Measurements from ENCODE around the gene SLCO2A1.

SLCO2A1 gene

GRCh38 chr3:133999891-134000685 lies 29.6 kb downstream of the SLCO2A1 start:
- TF ChIP-seq EZH2 (optimal IDR thresholded peaks at IDR 0.05; ENCODE audit: low read depth, low read length) (no peak), EZH2phosphoT487 (IDR thresholded peaks at IDR 0.05; ENCODE audit: low read length) (no peak), CTCF (IDR thresholded peaks at IDR 0.05; ENCODE audit: low read length) (no peak)
- H3K27ac ChIP-seq (ENCODE audit: low read length), result no peak overlapping the region
- no peaks in the 10 kb centered on the region for H3K79me2 ChIP-seq (ENCODE audit: low read length)
- H3K36me3 ChIP-seq (replicated peaks; ENCODE audit: insufficient read depth, low read length), result no peaks in the 10 kb centered on the region
- H3K9me3 ChIP-seq (replicated peaks; ENCODE audit: insufficient read depth, low read length), result no peaks in the 10 kb centered on the region
- H2AFZ ChIP-seq (ENCODE audit: low read length), result no peak overlapping the region
- no peaks in the 10 kb centered on the region for H3K9me2 ChIP-seq (replicated peaks; ENCODE audit: insufficient read depth, low read length)
- no peaks in the 10 kb centered on the region for H3K4me1 ChIP-seq (ENCODE audit: low read length)
- no peak for DNase-seq
- no peak overlapping the region for H3K4me2 ChIP-seq (ENCODE audit: low read depth, low read length)
- H3F3A ChIP-seq (ENCODE audit: insufficient read depth, low read length), result no peaks in the 10 kb centered on the region
- no peak overlapping the region for H3K4me3 ChIP-seq (ENCODE audit: low read length)
- no peaks in the 10 kb centered on the region for H3K27me3 ChIP-seq (replicated peaks; ENCODE audit: insufficient read depth, low read length)
- no peaks in the 10 kb centered on the region for H4K20me1 ChIP-seq (ENCODE audit: insufficient read depth, low read length)
- H3K9ac ChIP-seq (ENCODE audit: low read length), result no peak overlapping the region

- H3F3A ChIP-seq (ENCODE audit: insufficient read depth, low read length), result no peaks in the 10 kb centered on the region
- no peaks in the 10 kb centered on the region for H3K27me3 ChIP-seq (replicated peaks; ENCODE audit: insufficient read depth, low read length)
- H3K27ac ChIP-seq (ENCODE audit: low read length), result no peak overlapping the region
- DNase-seq, result no peak
- H3K4me2 ChIP-seq (ENCODE audit: low read depth, low read length), result no peak overlapping the region
- no peaks in the 10 kb centered on the region for H4K20me1 ChIP-seq (ENCODE audit: insufficient read depth, low read length)
- H3K9me3 ChIP-seq (replicated peaks; ENCODE audit: insufficient read depth, low read length), result no peaks in the 10 kb centered on the region
- H3K36me3 ChIP-seq (replicated peaks; ENCODE audit: insufficient read depth, low read length), result no peaks in the 10 kb centered on the region
- TF ChIP-seq EZH2phosphoT487 (IDR thresholded peaks at IDR 0.05; ENCODE audit: low read length), result no peak
- TF ChIP-seq EZH2 (optimal IDR thresholded peaks at IDR 0.05; ENCODE audit: low read depth, low read length), result no peak
- no peak for TF ChIP-seq CTCF (IDR thresholded peaks at IDR 0.05; ENCODE audit: low read length)
- no peak overlapping the region for H3K4me3 ChIP-seq (ENCODE audit: low read length)
- no peaks in the 10 kb centered on the region for H3K9me2 ChIP-seq (replicated peaks; ENCODE audit: insufficient read depth, low read length)
- H3K4me1 ChIP-seq (ENCODE audit: low read length), result no peaks in the 10 kb centered on the region
- H2AFZ ChIP-seq (ENCODE audit: low read length), result no peak overlapping the region
- no peak overlapping the region for H3K9ac ChIP-seq (ENCODE audit: low read length)
- no peaks in the 10 kb centered on the region for H3K79me2 ChIP-seq (ENCODE audit: low read length)
Measured at GRCh38 chr3:133998691-133999241, 31.0 kb downstream of the SLCO2A1 start.

GRCh38 chr3:133997871-133998635 lies 31.7 kb downstream of the SLCO2A1 start:
- Histone ChIP-seq H3K79me2 (ENCODE audit: low read length) (no peaks in the 10 kb centered on the region), H3K27me3 (replicated peaks; ENCODE audit: insufficient read depth, low read length) (no peaks in the 10 kb centered on the region), H4K20me1 (ENCODE audit: insufficient read depth, low read length) (no peaks in the 10 kb centered on the region), H3K9me3 (replicated peaks; ENCODE audit: insufficient read depth, low read length) (no peaks in the 10 kb centered on the region), H2AFZ (ENCODE audit: low read length) (no peak overlapping the region), H3K9ac (ENCODE audit: low read length) (no peak overlapping the region), H3K4me1 (ENCODE audit: low read length) (no peaks in the 10 kb centered on the region), H3K36me3 (replicated peaks; ENCODE audit: insufficient read depth, low read length) (no peaks in the 10 kb centered on the region), H3K9me2 (replicated peaks; ENCODE audit: insufficient read depth, low read length) (no peaks in the 10 kb centered on the region), H3F3A (ENCODE audit: insufficient read depth, low read length) (no peaks in the 10 kb centered on the region), H3K27ac (ENCODE audit: low read length) (no peak overlapping the region), H3K4me3 (ENCODE audit: low read length) (no peak overlapping the region), H3K4me2 (ENCODE audit: low read depth, low read length) (no peak overlapping the region)
- DNase-seq, result no peak
- no peak for TF ChIP-seq EZH2phosphoT487 (IDR thresholded peaks at IDR 0.05; ENCODE audit: low read length)
- no peak for TF ChIP-seq CTCF (IDR thresholded peaks at IDR 0.05; ENCODE audit: low read length)
- TF ChIP-seq EZH2 (optimal IDR thresholded peaks at IDR 0.05; ENCODE audit: low read depth, low read length), result no peak

Data from MM.1S (cell line).